Uterus (tissue), 2 donors: ENCODE data around the gene S100A6.

ENCODE experiments used
- POLR2A ChIP-seq, 2 donors: fragments of 450-650 bp; IDR thresholded peaks; one replicate each; pipeline ENCODE4 v1.6.1; 2016; ENCODE audit warnings: antibody characterized with exemption in 2 of 2, mild to moderate bottlenecking in 1 of 2, moderate library complexity in 1 of 2
- TF ChIP-seq, protein P1 (sequence below), 4 experiments: fragments of 200-600 bp in 2 of 4; fragments of 450-650 bp in 2 of 4; sonication (generic) in 2 of 4; IDR thresholded peaks; one replicate each; pipeline ENCODE4 v1.5.1; 2016 to 2019; ENCODE audit warnings: antibody characterized with exemption in 4 of 4, mild to moderate bottlenecking in 2 of 4, moderate library complexity in 1 of 4

DNA sequence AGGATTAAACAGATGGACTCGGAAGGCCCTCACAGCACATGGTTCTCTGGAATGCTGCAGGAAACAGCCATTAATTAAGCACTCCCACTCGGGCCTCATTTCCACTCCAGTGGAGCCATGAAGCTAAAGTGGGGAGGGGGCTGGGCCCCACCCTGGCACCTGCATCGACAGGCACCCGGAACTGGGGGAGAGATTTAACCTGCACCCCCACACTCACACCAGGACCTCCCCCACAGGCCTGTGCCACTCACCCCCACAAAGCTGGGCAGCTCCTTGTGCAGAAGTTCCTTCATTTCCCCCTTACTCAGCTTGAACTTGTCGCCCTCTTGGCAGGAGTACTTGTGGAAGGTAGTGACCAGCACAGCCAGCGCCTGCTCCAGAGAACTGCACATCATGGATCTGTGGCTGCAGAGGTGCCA is 27.7 kb upstream of the S100A6 start:
- TF ChIP-seq, protein P1, sequence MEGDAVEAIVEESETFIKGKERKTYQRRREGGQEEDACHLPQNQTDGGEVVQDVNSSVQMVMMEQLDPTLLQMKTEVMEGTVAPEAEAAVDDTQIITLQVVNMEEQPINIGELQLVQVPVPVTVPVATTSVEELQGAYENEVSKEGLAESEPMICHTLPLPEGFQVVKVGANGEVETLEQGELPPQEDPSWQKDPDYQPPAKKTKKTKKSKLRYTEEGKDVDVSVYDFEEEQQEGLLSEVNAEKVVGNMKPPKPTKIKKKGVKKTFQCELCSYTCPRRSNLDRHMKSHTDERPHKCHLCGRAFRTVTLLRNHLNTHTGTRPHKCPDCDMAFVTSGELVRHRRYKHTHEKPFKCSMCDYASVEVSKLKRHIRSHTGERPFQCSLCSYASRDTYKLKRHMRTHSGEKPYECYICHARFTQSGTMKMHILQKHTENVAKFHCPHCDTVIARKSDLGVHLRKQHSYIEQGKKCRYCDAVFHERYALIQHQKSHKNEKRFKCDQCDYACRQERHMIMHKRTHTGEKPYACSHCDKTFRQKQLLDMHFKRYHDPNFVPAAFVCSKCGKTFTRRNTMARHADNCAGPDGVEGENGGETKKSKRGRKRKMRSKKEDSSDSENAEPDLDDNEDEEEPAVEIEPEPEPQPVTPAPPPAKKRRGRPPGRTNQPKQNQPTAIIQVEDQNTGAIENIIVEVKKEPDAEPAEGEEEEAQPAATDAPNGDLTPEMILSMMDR (IDR thresholded peaks at IDR 0.05): no peak
- no peak for TF ChIP-seq POLR2A (IDR thresholded peaks at IDR 0.05)
